GM12873 (cell line): ENCODE results near the gene SAMD11.

Source experiments
- TF ChIP-seq, protein P1 (sequence below): IDR thresholded peaks from 2 replicates; pipeline ENCODE4 v1.5.1; 2012; ENCODE audit warnings: low read depth, mild to moderate bottlenecking, moderate library complexity, low read length, control low read depth; ENCODE audit not compliant: insufficient read depth; ENCODE audit errors: missing control alignments

The SAMD11 gene

DNA sequence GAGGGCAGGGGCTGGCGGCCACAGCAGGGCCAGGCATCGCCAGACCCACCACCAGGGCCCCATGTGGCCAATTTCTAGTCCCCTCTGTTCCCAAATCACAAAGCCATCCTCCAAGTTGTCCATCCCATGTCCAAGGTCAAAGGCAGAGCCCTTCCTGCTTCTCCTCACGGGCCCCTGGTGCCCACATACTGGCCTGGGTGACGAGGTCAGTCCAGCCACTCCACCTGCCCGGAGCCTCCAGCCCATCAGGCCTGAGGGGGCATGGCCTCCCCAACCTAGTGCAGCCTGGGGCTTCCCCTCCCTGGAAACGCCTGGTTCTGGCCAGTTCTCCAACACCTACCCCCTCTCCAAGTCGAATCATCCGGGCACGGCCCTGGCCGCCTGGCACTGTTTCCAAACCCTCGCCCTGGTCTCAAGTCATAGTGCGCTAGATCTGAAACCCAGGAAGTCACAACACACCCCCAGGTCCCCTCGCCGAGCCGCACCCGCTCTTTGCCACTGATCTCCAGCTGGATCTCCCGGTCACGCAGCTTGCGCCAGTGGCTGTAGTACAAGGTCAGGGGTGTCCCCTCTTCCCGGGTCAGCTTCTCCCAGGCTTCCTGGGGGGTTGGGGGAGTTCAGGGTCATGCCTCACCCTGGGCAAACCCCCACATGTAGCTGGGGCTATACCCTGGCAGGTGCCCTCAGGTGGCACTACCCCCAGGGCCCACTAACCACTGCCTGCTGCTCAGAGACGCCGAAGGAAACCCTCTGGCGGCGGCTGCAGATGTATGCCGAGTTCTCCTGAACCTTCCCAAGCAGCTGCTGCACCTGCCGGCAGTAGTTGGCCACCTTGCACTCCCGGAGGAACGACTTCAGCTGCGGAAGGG is 22.2 kb downstream of the SAMD11 start:
- TF ChIP-seq, protein P1, sequence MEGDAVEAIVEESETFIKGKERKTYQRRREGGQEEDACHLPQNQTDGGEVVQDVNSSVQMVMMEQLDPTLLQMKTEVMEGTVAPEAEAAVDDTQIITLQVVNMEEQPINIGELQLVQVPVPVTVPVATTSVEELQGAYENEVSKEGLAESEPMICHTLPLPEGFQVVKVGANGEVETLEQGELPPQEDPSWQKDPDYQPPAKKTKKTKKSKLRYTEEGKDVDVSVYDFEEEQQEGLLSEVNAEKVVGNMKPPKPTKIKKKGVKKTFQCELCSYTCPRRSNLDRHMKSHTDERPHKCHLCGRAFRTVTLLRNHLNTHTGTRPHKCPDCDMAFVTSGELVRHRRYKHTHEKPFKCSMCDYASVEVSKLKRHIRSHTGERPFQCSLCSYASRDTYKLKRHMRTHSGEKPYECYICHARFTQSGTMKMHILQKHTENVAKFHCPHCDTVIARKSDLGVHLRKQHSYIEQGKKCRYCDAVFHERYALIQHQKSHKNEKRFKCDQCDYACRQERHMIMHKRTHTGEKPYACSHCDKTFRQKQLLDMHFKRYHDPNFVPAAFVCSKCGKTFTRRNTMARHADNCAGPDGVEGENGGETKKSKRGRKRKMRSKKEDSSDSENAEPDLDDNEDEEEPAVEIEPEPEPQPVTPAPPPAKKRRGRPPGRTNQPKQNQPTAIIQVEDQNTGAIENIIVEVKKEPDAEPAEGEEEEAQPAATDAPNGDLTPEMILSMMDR: no peak

DNA sequence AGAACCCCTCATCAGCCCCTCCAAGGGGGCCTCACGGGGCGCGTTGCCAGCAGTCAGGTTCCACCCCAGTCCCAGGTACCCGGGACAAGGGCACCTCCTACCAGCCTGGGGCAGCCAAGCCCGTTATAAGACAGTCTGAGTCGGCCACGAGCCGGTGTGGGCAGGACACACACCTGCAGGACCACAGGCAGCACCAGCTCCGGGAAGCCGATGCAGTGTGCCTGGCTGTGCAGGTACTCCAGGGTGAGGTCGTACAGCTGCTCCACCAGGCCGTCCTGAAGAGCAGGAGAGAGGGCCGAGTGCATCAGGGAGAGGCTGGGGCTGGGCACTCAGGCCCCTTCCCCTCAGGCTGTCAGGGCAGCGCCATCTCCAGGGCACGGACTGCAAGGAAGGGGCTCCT is 24.2 kb downstream of the SAMD11 start:
- TF ChIP-seq, protein P1: no peak

DNA sequence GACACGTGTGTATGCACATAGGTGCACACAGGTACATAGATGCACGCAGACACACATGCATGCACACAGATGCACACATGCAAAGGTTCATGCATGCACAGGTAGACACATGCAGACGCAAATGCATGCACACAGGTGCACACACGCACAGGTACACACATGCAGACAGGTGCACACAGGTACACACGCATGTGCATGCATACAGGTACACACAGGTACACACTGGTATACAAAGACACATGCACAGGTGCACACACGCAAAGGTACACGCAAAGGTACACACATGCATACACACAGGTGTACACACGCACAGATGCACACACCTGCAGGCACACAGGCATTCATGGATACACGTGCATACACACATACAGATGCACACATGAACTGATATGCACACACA is 26.5 kb downstream of the SAMD11 start:
- TF ChIP-seq, protein P1: no peak

DNA sequence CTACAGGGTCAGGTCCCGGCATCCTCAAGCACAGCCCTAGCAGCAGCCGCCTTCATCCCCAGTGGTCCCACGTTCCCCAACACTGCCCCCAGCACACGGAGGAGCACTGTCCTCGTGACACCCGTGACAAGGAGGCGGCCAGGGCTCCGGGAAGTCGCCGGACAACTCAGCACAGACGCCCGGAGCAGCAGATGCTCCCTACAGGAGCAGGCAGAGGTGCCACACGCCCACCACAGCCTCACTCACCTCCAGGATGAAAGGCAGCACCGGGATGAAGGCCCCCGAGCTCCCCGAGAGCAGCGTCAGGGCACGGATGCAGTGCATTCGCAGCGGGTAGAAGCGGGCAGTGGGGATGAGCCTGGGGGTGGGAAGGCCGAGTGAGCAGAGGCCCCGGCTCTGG is 27.2 kb downstream of the SAMD11 start:
- TF ChIP-seq, protein P1: no peak

DNA sequence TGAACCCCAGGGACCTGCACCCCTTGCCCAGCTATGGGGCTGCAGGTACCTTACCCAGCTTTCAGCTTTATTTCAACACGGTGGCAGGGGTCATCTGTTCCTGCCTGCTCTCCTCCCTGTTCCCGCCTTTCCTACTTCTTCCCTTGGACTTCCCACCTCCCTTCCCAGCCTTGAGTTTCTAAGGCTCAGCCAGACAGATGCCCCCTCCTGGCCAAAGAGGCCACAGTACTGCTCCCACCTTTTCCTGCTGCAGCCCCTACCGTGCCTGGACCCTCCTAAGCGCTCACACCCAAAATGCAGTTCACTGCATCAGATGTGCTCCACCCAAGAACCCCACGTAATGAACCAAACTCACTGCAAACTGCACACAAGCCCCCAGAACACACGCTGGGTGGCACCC is 27.6 kb downstream of the SAMD11 start:
- TF ChIP-seq, protein P1: peak; percentile 12

DNA sequence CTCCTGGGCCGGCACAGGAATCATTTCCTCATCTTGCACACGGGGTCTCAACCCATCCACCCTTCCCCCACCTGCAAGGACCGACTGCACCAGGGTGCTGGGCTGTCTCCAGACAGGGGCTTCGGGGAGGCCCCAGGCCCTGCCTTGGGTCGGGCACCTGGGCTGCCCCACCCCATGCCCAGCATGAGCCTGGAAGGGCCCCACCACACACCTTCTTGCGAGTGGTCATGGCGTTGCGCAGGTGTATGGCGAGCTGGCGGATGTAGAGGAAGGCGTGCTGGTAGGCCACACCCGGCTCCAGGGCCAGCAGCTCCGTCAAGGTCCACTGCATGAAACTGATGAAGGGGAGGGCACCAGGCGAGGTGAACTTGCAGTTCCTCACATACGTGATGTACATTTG is 28.5 kb downstream of the SAMD11 start:
- TF ChIP-seq, protein P1: no peak

DNA sequence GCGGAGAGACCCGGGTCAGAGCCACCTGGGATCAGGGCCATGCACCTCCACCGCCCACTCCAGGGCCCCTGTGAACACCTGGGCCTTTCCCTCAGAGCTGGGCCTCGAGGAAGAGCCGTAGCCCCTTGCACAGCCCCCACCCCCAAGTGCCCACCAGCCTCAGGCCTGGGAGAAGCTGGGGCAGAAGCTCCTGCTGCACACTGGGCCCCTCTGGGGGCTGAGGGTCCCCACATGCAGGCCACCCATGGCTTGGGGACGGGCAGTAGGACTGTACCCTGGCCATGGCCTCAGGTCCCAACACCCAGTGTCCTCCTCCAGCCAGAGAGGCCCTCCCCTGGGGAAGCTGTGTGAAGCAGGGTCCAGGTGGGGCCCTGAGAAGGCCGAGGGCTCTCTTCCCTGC is 28.9 kb downstream of the SAMD11 start:
- TF ChIP-seq, protein P1: no peak
